H1 (cell line): ENCODE measurements around the gene ATP2B1. TPM values are rescaled to one million over a fixed set of nuclear protein-coding genes. Genes with fewer than 3 reads are reported as not detected.

Experiments used
- CTCF ChIA-PET: fragments of 300-600 bp; sonication (Branson Sonifier 250); formaldehyde crosslinking; loops from one replicate; lab custom pipeline; 2021; ENCODE audit not compliant: partially characterized antibody; lab: Charles Lee
- POLR2A ChIA-PET: fragments of 300-600 bp; sonication (Branson Sonifier 250); formaldehyde crosslinking; loops from one replicate; lab custom pipeline; 2021; ENCODE audit warnings: inconsistent platforms; ENCODE audit not compliant: partially characterized antibody; lab: Charles Lee
- DNase-seq, 2 experiments: peaks; one replicate each; pipeline versions ENCODE4 v3.0.0 to v3.0.0-alpha.2; 2010 to 2022; ENCODE audit warnings: low spot score in 2 of 2, low read depth in 1 of 2, mixed read lengths in 1 of 2
- FAIRE-seq: peaks from 2 replicates; lab custom pipeline; 2011; peaks lifted over from hg19 to GRCh38; lab: Jason Lieb, UNC
- H2AFZ ChIP-seq: 2 replicates; pipeline ENCODE4 v1.8.1; 2012; ENCODE audit warnings: low read length, inconsistent platforms
- H2AK5ac ChIP-seq: 2 replicates; pipeline ENCODE4 v1.6.1; 2013; ENCODE audit warnings: low read depth, low read length
- H2BK120ac ChIP-seq: replicated peaks from 2 replicates; pipeline ENCODE3; 2013; ENCODE audit warnings: low read depth, low read length, inconsistent platforms
- H2BK12ac ChIP-seq: 2 replicates; pipeline ENCODE4 v1.6.1; 2013; ENCODE audit warnings: low read depth, low read length
- H2BK15ac ChIP-seq: 2 replicates; pipeline ENCODE4 v1.6.1; 2013; ENCODE audit warnings: low read length
- H2BK20ac ChIP-seq: 2 replicates; pipeline ENCODE4 v1.6.1; 2013; ENCODE audit warnings: low read length
- H2BK5ac ChIP-seq: 2 replicates; pipeline ENCODE4 v1.6.1; 2013; ENCODE audit warnings: low read depth, low read length
- H3K14ac ChIP-seq: 2 replicates; pipeline ENCODE4 v1.6.1; 2013; ENCODE audit warnings: inconsistent platforms; ENCODE audit not compliant: insufficient read length
- H3K18ac ChIP-seq: 2 replicates; pipeline ENCODE4 v1.6.1; 2013; ENCODE audit warnings: low read length; ENCODE audit errors: extremely low read depth
- H3K23ac ChIP-seq: 2 replicates; pipeline ENCODE4 v1.6.1; 2013; ENCODE audit warnings: inconsistent platforms; ENCODE audit not compliant: insufficient read length
- H3K23me2 ChIP-seq: 2 replicates; pipeline ENCODE4 v1.6.1; 2013; ENCODE audit warnings: low read depth, low read length
- H3K27ac ChIP-seq: 2 replicates; pipeline ENCODE4 v1.6.1; 2011; ENCODE audit warnings: low read depth, low read length, inconsistent platforms
- H3K27me3 ChIP-seq, 4 experiments: replicated peaks in 1 of 4; 1 replicate in 1 of 4; 2 replicates in 3 of 4; pipeline versions ENCODE4 v1.6.1 to v1.8.1; 2011 to 2013; ENCODE audit warnings: low read length in 3 of 4, mild to moderate bottlenecking in 3 of 4, inconsistent platforms in 2 of 4, mixed read lengths in 2 of 4, moderate library complexity in 1 of 4; ENCODE audit not compliant: control insufficient read depth in 3 of 4, insufficient read depth in 3 of 4; ENCODE audit errors: extremely low read depth in 1 of 4
- H3K36me3 ChIP-seq, 4 experiments: 2 replicates each; pipeline versions ENCODE4 v1.6.1 to v1.8.1; 2011 to 2013; ENCODE audit warnings: mild to moderate bottlenecking in 4 of 4, low read length in 3 of 4, moderate library complexity in 2 of 4, control low read depth in 1 of 4, inconsistent platforms in 1 of 4; ENCODE audit not compliant: insufficient read depth in 4 of 4, control insufficient read depth in 2 of 4
- H3K4ac ChIP-seq: replicated peaks from 2 replicates; pipeline ENCODE3; 2013; ENCODE audit warnings: low read length, low read depth, mixed read lengths, inconsistent platforms; ENCODE audit not compliant: insufficient read length
- H3K4me1 ChIP-seq, 4 experiments: replicated peaks in 1 of 4; 1 replicate in 1 of 4; 2 replicates in 3 of 4; pipeline versions ENCODE4 v1.6.1 to v1.8.1; 2011 to 2013; ENCODE audit warnings: low read length in 3 of 4, inconsistent platforms in 2 of 4, mixed read lengths in 1 of 4; ENCODE audit not compliant: insufficient read depth in 4 of 4, control insufficient read depth in 3 of 4
- H3K4me2 ChIP-seq, 2 experiments: 2 replicates each; pipeline versions ENCODE4 v1.6.1 to v1.8.1; 2011 to 2013; ENCODE audit warnings: low read depth in 2 of 2, low read length in 2 of 2, control low read depth in 1 of 2, inconsistent platforms in 1 of 2, mild to moderate bottlenecking in 1 of 2; ENCODE audit not compliant: insufficient read depth in 1 of 2
- H3K4me3 ChIP-seq, 4 experiments: fragments of 200-600, 300-600 bp in 1 of 4; sonication (generic), shearing (Covaris generic), sonication (Bioruptor Twin) in 1 of 4; 2 replicates each; pipeline versions ENCODE4 v1.5.1 to v1.8.1; 2011 to 2016; ENCODE audit warnings: low read length in 4 of 4, low read depth in 3 of 4, control low read depth in 2 of 4, inconsistent platforms in 2 of 4, mild to moderate bottlenecking in 2 of 4, mixed read lengths in 1 of 4, moderate library complexity in 1 of 4; ENCODE audit not compliant: insufficient read depth in 2 of 4; ENCODE audit errors: extremely low read depth in 1 of 4
- H3K56ac ChIP-seq: replicated peaks from 2 replicates; pipeline ENCODE3; 2013; ENCODE audit warnings: low read depth, mild to moderate bottlenecking, mixed read lengths, low read length, inconsistent platforms; ENCODE audit not compliant: insufficient read length
- H3K79me1 ChIP-seq: 2 replicates; pipeline ENCODE4 v1.6.1; 2013; ENCODE audit warnings: low read depth, low read length, control low read depth
- H3K79me2 ChIP-seq, 2 experiments: 2 replicates each; pipeline versions ENCODE4 v1.6.1 to v1.8.1; 2012 to 2013; ENCODE audit warnings: low read length in 2 of 2, mild to moderate bottlenecking in 2 of 2, inconsistent platforms in 1 of 2; ENCODE audit not compliant: insufficient read depth in 2 of 2, control insufficient read depth in 1 of 2
- H3K9ac ChIP-seq, 4 experiments: replicated peaks in 1 of 4; 1 replicate in 1 of 4; 2 replicates in 3 of 4; pipeline versions ENCODE4 v1.6.1 to v1.8.1; 2011 to 2013; ENCODE audit warnings: low read depth in 3 of 4, low read length in 3 of 4, control low read depth in 2 of 4, mild to moderate bottlenecking in 2 of 4, moderate library complexity in 2 of 4, inconsistent platforms in 1 of 4; ENCODE audit errors: extremely low read depth in 1 of 4
- H3K9me3 ChIP-seq, 2 experiments: 2 replicates each; pipeline versions ENCODE4 v1.6.1 to v1.8.1; 2012 to 2013; ENCODE audit warnings: mild to moderate bottlenecking in 2 of 2, moderate library complexity in 2 of 2, control low read depth in 1 of 2, inconsistent platforms in 1 of 2, low read depth in 1 of 2, low read length in 1 of 2, mixed read lengths in 1 of 2; ENCODE audit not compliant: insufficient read depth in 2 of 2
- H4K20me1 ChIP-seq, 2 experiments: replicated peaks in 1 of 2; 2 replicates each; pipeline versions ENCODE3 to v1.8.1; 2011 to 2013; ENCODE audit warnings: inconsistent platforms in 2 of 2, low read length in 2 of 2, mild to moderate bottlenecking in 1 of 2; ENCODE audit not compliant: insufficient read depth in 2 of 2, control insufficient read depth in 1 of 2
- H4K5ac ChIP-seq: 2 replicates; pipeline ENCODE4 v1.6.1; 2013; ENCODE audit warnings: low read length, low read depth, mixed read lengths, inconsistent platforms; ENCODE audit not compliant: insufficient read length
- H4K8ac ChIP-seq: 2 replicates; pipeline ENCODE4 v1.8.0; 2013; ENCODE audit warnings: mild to moderate bottlenecking, moderate library complexity, low read length, inconsistent platforms; ENCODE audit not compliant: insufficient read depth; ENCODE audit errors: extremely low read depth
- H4K91ac ChIP-seq: replicated peaks from 2 replicates; pipeline ENCODE3; 2013; ENCODE audit warnings: low read length, mixed read lengths, inconsistent platforms; ENCODE audit not compliant: insufficient read length
- FOSL1 ChIP-seq: IDR thresholded peaks from 2 replicates; pipeline ENCODE4 v1.6.1; 2011; ENCODE audit warnings: mild to moderate bottlenecking, low read depth, low read length, moderate library complexity; ENCODE audit not compliant: insufficient read depth
- MAFK ChIP-seq: IDR thresholded peaks from 2 replicates; pipeline ENCODE4 v1.6.1; 2012; ENCODE audit warnings: low read depth, mild to moderate bottlenecking, improper control_type of control experiment, low read length
- RBBP5 ChIP-seq: IDR thresholded peaks from 2 replicates; pipeline ENCODE4 v1.7.1; 2012; ENCODE audit warnings: low read depth, mild to moderate bottlenecking, inconsistent platforms, low read length, moderate library complexity, borderline replicate concordance
- SIX5 ChIP-seq: IDR thresholded peaks from 2 replicates; pipeline ENCODE4 v1.6.1; 2011; ENCODE audit warnings: mild to moderate bottlenecking, low read depth, low read length
- SP1 ChIP-seq: IDR thresholded peaks from 2 replicates; pipeline ENCODE4 v1.6.1; 2011; ENCODE audit warnings: low read depth, low read length
- TCF12 ChIP-seq: IDR thresholded peaks from 2 replicates; pipeline ENCODE4 v1.6.1; 2011; ENCODE audit warnings: low read depth, mild to moderate bottlenecking, low read length
- WGBS, 2 experiments: shearing (Covaris generic) in 1 of 2; methylation state at CpG; one replicate each; pipeline versions ENCODE4 v1.1.6 to v1.1.7; 2013 to 2015; ENCODE audit warnings: low lambda C conversion rate in 2 of 2, mixed read lengths in 2 of 2, inconsistent platforms in 1 of 2, low coverage in 1 of 2, missing lambda C conversion rate in 1 of 2; ENCODE audit not compliant: insufficient replicate concordance in 2 of 2, insufficient coverage in 1 of 2, insufficient read length in 1 of 2; ENCODE audit errors: extremely low coverage in 1 of 2, missing lambda C conversion rate in 1 of 2; 5-methylcytosine and 5-hydroxymethylcytosine counted together
- polyA plus RNA-seq, 7 experiments: library from polyadenylated mRNA; depleted of rRNA in 3 of 7; stranded (reverse) in 5 of 7; unstranded in 2 of 7; fragments of >200 nt in 5 of 7; fragments of 200-250 nt in 2 of 7; gene quantifications; 1 replicate in 5 of 7; 2 replicates in 1 of 7; 4 replicates in 1 of 7; pipeline versions ENCODE4 v1.2.1 to v1.2.3, GENCODE V29; 2011 to 2013; ENCODE audit warnings: missing spikeins in 2 of 7, mixed read lengths in 2 of 7
- total RNA-seq: library from RNA; stranded (reverse); fragmentation: NEBNext Ultra II Directional; extraction: Animal tissue kit (Norgen Biotek cat#: 25700); gene quantifications from 2 replicates; pipeline ENCODE4 v1.2.1, GENCODE V29; 2021

ATP2B1 gene
- total and polyA plus RNA-seq, 2 of the 8 experiments (the other 6 are each of a cell fraction or from before 2014, with no cell fraction given): 4.3 to 32.0 TPM

GRCh38 chr12:89691659-89692058 lies 17.0 kb downstream of the ATP2B1 start:
- DNase-seq: no peak
- no peaks in the 10 kb centered on the region for H3K9me3 ChIP-seq
- no peak overlapping the region for H3K18ac ChIP-seq
- H2BK20ac ChIP-seq: no peak overlapping the region
- H3K27me3 ChIP-seq: no peaks in the 10 kb centered on the region
- no peak overlapping the region for H4K91ac ChIP-seq
- ChIA-PET POLR2A (no interaction called here), CTCF (interaction anchor here (0.6 kb wide), 1 partner anchor 1624 kb away, joined by 3 read pairs; no protein-coding TSS in a partner anchor)
- no peak overlapping the region for H3K4me2 ChIP-seq
- no peak overlapping the region for H3K27ac ChIP-seq
- H2BK15ac ChIP-seq: no peak overlapping the region
- H3K79me1 ChIP-seq: no peaks in the 10 kb centered on the region; the same call in 1 of the 2 replicates
- H3K4me3 ChIP-seq: no peak overlapping the region
- H2BK120ac ChIP-seq: no peak overlapping the region
- H3K79me2 ChIP-seq: peaks cover 0 to 89% of the 10 kb centered on the region in 2 experiments; a peak in 2 of 4 replicates
- H2AFZ ChIP-seq: no peak overlapping the region
- peaks cover 0 to 2% of the 10 kb centered on the region in 2 experiments for H4K20me1 ChIP-seq
- H2AK5ac ChIP-seq: no peak overlapping the region
- no peak overlapping the region for H3K9ac ChIP-seq
- 78% methylated on average over 1 of the region's 1 CpG; no CpG with 5 or more reads in 1 of the 2 experiments for WGBS, 2 experiments
- no peak overlapping the region for H2BK5ac ChIP-seq
- no peaks in the 10 kb centered on the region for H3K4me1 ChIP-seq
- H2BK12ac ChIP-seq: no peak overlapping the region
- FAIRE-seq: no peak
- no peak overlapping the region for H4K5ac ChIP-seq
- no peak overlapping the region for H3K4ac ChIP-seq
- no peaks in the 10 kb centered on the region; a peak in 1 of 8 replicates for H3K36me3 ChIP-seq
- H3K14ac ChIP-seq: no peak overlapping the region
- no peak overlapping the region for H4K8ac ChIP-seq
- no peak for TF ChIP-seq TCF12
- TF ChIP-seq RBBP5: no peak
- TF ChIP-seq SP1: no peak
- no peak for TF ChIP-seq MAFK
- TF ChIP-seq SIX5: no peak
- no peak for TF ChIP-seq FOSL1
- H3K23ac ChIP-seq: no peak overlapping the region
- no peak overlapping the region for H3K56ac ChIP-seq
- no peaks in the 10 kb centered on the region for H3K23me2 ChIP-seq
